ENCODE measurements around the gene SLC25A40.

- TF ChIP-seq EP300 (IDR thresholded peaks at IDR 0.05) (no peak), POLR2AphosphoS5 (IDR thresholded peaks at IDR 0.05) (no peak), CTCF (IDR thresholded peaks at IDR 0.05) (no peak)
Measured at GRCh38 chr7:87810130-87810529, 66.0 kb downstream of the SLC25A40 start.

All from sigmoid colon (tissue), 4 donors.